ENCODE data around the gene TAF6L.
"Not testable (repeated sequence)": the region's sequence is repeated elsewhere in the genome, so short reads cannot be mapped to it uniquely, and the experiment has no call there.

Gene TAF6L

GRCh38 chr11:62806611-62807121, 35.5 kb downstream of the TAF6L start:
- H3K27ac Mint-ChIP-seq = peak overlapping the region; percentile 96

GRCh38 chr11:62810748-62811147, 39.6 kb downstream of the TAF6L start:
- Mint-ChIP-seq H3K27me3 (ENCODE audit: low read depth) (no peaks in the 10 kb centered on the region), H3K4me1 (ENCODE audit: low read depth) (peaks cover 6% of the 10 kb centered on the region), H3K9me3 (no peaks in the 10 kb centered on the region), H3K27ac (no peak overlapping the region), H3K36me3 (ENCODE audit: low read depth) (peaks cover 2% of the 10 kb centered on the region), H3K4me3 (no peak overlapping the region)

More at GRCh38 chr11:62806611-62807121, 35.5 kb downstream of the TAF6L start:
- peaks cover 17% of the 10 kb centered on the region for H3K4me1 Mint-ChIP-seq (ENCODE audit: low read depth)
- peak overlapping the region; percentile 96 for H3K4me3 Mint-ChIP-seq
- no peaks in the 10 kb centered on the region for H3K27me3 Mint-ChIP-seq (ENCODE audit: low read depth)
- H3K9me3 Mint-ChIP-seq = no peaks in the 10 kb centered on the region
- H3K36me3 Mint-ChIP-seq (ENCODE audit: low read depth) = peaks cover 14% of the 10 kb centered on the region

GRCh38 chr11:62811659-62812058, 40.5 kb downstream of the TAF6L start:
- Mint-ChIP-seq H3K36me3 (ENCODE audit: low read depth) (peaks cover 2% of the 10 kb centered on the region), H3K9me3 (no peaks in the 10 kb centered on the region), H3K4me1 (ENCODE audit: low read depth) (peaks cover under 1% of the 10 kb centered on the region), H3K27ac (no peak overlapping the region), H3K27me3 (ENCODE audit: low read depth) (no peaks in the 10 kb centered on the region), H3K4me3 (no peak overlapping the region)

GRCh38 chr11:62816557-62816956, 45.4 kb downstream of the TAF6L start:
- Mint-ChIP-seq H3K9me3 (no peaks in the 10 kb centered on the region), H3K27me3 (ENCODE audit: low read depth) (no peaks in the 10 kb centered on the region), H3K27ac (no peak overlapping the region), H3K4me3 (no peak overlapping the region), H3K36me3 (ENCODE audit: low read depth) (peaks cover 15% of the 10 kb centered on the region), H3K4me1 (ENCODE audit: low read depth) (peaks cover 6% of the 10 kb centered on the region)

- Mint-ChIP-seq H3K9me3 (no peaks in the 10 kb centered on the region), H3K4me3 (no peak overlapping the region), H3K4me1 (ENCODE audit: low read depth) (peaks cover 6% of the 10 kb centered on the region), H3K27ac (no peak overlapping the region), H3K27me3 (ENCODE audit: low read depth) (no peaks in the 10 kb centered on the region), H3K36me3 (ENCODE audit: low read depth) (peaks cover 15% of the 10 kb centered on the region)
Measured at GRCh38 chr11:62817129-62817528, 45.9 kb downstream of the TAF6L start.

GRCh38 chr11:62823677-62824076, 52.5 kb downstream of the TAF6L start:
- Mint-ChIP-seq H3K36me3 (ENCODE audit: low read depth) (peaks cover 43% of the 10 kb centered on the region), H3K27me3 (ENCODE audit: low read depth) (no peaks in the 10 kb centered on the region), H3K9me3 (no peaks in the 10 kb centered on the region), H3K4me3 (no peak overlapping the region), H3K4me1 (ENCODE audit: low read depth) (peaks cover 3% of the 10 kb centered on the region), H3K27ac (no peak overlapping the region)

GRCh38 chr11:62828130-62828529, 56.9 kb downstream of the TAF6L start:
- Mint-ChIP-seq H3K4me1 (ENCODE audit: low read depth) (peaks cover 17% of the 10 kb centered on the region), H3K36me3 (ENCODE audit: low read depth) (peaks cover 39% of the 10 kb centered on the region)
- not testable (repeated sequence) for H3K27ac Mint-ChIP-seq; H3K27me3 Mint-ChIP-seq (ENCODE audit: low read depth); H3K9me3 Mint-ChIP-seq; H3K4me3 Mint-ChIP-seq

GRCh38 chr11:62830904-62831519, 59.8 kb downstream of the TAF6L start:
- peak overlapping the region; percentile 99 for H3K27ac Mint-ChIP-seq
- H3K27me3 Mint-ChIP-seq (ENCODE audit: low read depth) = no peaks in the 10 kb centered on the region
- H3K4me1 Mint-ChIP-seq (ENCODE audit: low read depth) = peaks cover 30% of the 10 kb centered on the region
- peaks cover 36% of the 10 kb centered on the region for H3K36me3 Mint-ChIP-seq (ENCODE audit: low read depth)
- no peaks in the 10 kb centered on the region for H3K9me3 Mint-ChIP-seq
- peak overlapping the region; percentile 91 for H3K4me3 Mint-ChIP-seq

- Mint-ChIP-seq H3K4me1 (ENCODE audit: low read depth) (peaks cover 33% of the 10 kb centered on the region), H3K4me3 (peak within 1 kb of the TSS; percentile 91), H3K27ac (peak within 1 kb of the TSS; percentile 99), H3K9me3 (no peaks in the 10 kb centered on the region), H3K36me3 (ENCODE audit: low read depth) (peaks cover 41% of the 10 kb centered on the region), H3K27me3 (ENCODE audit: low read depth) (no peaks in the 10 kb centered on the region)
Measured at GRCh38 chr11:62831520-62832335, 60.5 kb downstream of the TAF6L start, which contains the start of gene STX5. Gene STX5, minus strand, starts transcription at chr11:62832051. Its CDS starts 808 bp downstream, at chr11:62831243.

- H3K27ac Mint-ChIP-seq = peak within 1 kb of the TSS; percentile 99
- H3K4me1 Mint-ChIP-seq (ENCODE audit: low read depth) = peaks cover 35% of the 10 kb centered on the region
- H3K9me3 Mint-ChIP-seq = no peaks in the 10 kb centered on the region
- H3K4me3 Mint-ChIP-seq = peak within 1 kb of the TSS; percentile 91
- no peaks in the 10 kb centered on the region for H3K27me3 Mint-ChIP-seq (ENCODE audit: low read depth)
- H3K36me3 Mint-ChIP-seq (ENCODE audit: low read depth) = peaks cover 36% of the 10 kb centered on the region
Measured at GRCh38 chr11:62832336-62833234, 61.4 kb downstream of the TAF6L start, which contains the start of gene TEX54. Gene TEX54, minus strand, starts transcription at chr11:62832841.

GRCh38 chr11:62835336-62835735, 64.1 kb downstream of the TAF6L start:
- H3K9me3 Mint-ChIP-seq = no peaks in the 10 kb centered on the region
- H3K4me1 Mint-ChIP-seq (ENCODE audit: low read depth) = peaks cover 40% of the 10 kb centered on the region
- no peak overlapping the region for H3K4me3 Mint-ChIP-seq
- no peak overlapping the region for H3K27ac Mint-ChIP-seq
- H3K36me3 Mint-ChIP-seq (ENCODE audit: low read depth) = peaks cover 41% of the 10 kb centered on the region
- H3K27me3 Mint-ChIP-seq (ENCODE audit: low read depth) = no peaks in the 10 kb centered on the region
